A673 (cell line): ENCODE results near the gene GRM1. TPM values are rescaled to one million over a fixed set of nuclear protein-coding genes. Genes with fewer than 3 reads are reported as not detected.

Experiments
- BruUV-seq: library from RNA; stranded (reverse); fragments of 400-500 nt; replicated peaks from 2 replicates; lab custom pipeline; 2021; lab: Mats Ljungman, UMichigan
- CTCF ChIA-PET: fragments of 300-600 bp; sonication (Branson Sonifier 250); formaldehyde crosslinking; loops from one replicate; lab custom pipeline; 2022; ENCODE audit warnings: antibody characterized with exemption; lab: Charles Lee
- POLR2A ChIA-PET: fragments of 300-600 bp; sonication (Branson Sonifier 250); formaldehyde crosslinking; loops from one replicate; lab custom pipeline; 2022; ENCODE audit warnings: antibody characterized with exemption; ENCODE audit not compliant: low non-redundant PET; lab: Charles Lee
- DNase-seq: peaks from one replicate; pipeline ENCODE4 v3.0.0-alpha.2; 2015; ENCODE audit warnings: low spot score
- H3K27ac ChIP-seq: fragments of 200-600 bp; sonication (generic); 2 replicates; pipeline ENCODE4 v1.5.1; 2016; ENCODE audit warnings: mixed run types, low read depth, mild to moderate bottlenecking, mixed read lengths, antibody characterized with exemption, low read length; ENCODE audit not compliant: poor library complexity, severe bottlenecking
- H3K27me3 ChIP-seq: fragments of 200-600 bp; sonication (generic); replicated peaks from 2 replicates; pipeline ENCODE4 v1.6.1; 2017; ENCODE audit warnings: mixed run types, low read depth, mild to moderate bottlenecking, mixed read lengths, antibody characterized with exemption, low read length; ENCODE audit not compliant: insufficient read depth, poor library complexity
- H3K36me3 ChIP-seq: fragments of 200-600 bp; sonication (generic); 2 replicates; pipeline ENCODE4 v1.6.1; 2016; ENCODE audit warnings: mixed run types, mild to moderate bottlenecking, mixed read lengths, antibody characterized with exemption, low read length; ENCODE audit not compliant: insufficient read depth, poor library complexity, severe bottlenecking
- H3K4me1 ChIP-seq: fragments of 200-600 bp; sonication (generic); 2 replicates; pipeline ENCODE4 v1.6.1; 2017; ENCODE audit warnings: mixed run types, mild to moderate bottlenecking, mixed read lengths, antibody characterized with exemption, low read length; ENCODE audit not compliant: insufficient read depth, poor library complexity, severe bottlenecking
- H3K4me3 ChIP-seq: fragments of 200-600 bp; sonication (generic); 2 replicates; pipeline ENCODE4 v1.5.1; 2016; ENCODE audit warnings: low read depth, mixed run types, mild to moderate bottlenecking, mixed read lengths, low read length; ENCODE audit not compliant: poor library complexity, severe bottlenecking
- H3K9me3 ChIP-seq: fragments of 200-600 bp; sonication (generic); 2 replicates; pipeline ENCODE4 v1.6.1; 2016; ENCODE audit warnings: mixed run types, low read depth, mild to moderate bottlenecking, mixed read lengths, antibody characterized with exemption, low read length; ENCODE audit not compliant: poor library complexity, severe bottlenecking
- EZH2 ChIP-seq: fragments of 200-600 bp; sonication (generic); IDR thresholded peaks from 2 replicates; pipeline ENCODE4 v1.6.1; 2017; ENCODE audit warnings: borderline replicate concordance, low read depth, mild to moderate bottlenecking, mixed read lengths, antibody characterized with exemption, low read length; ENCODE audit not compliant: poor library complexity, severe bottlenecking
- intact Hi-C: fragments of 100-400 bp; cut with micrococcal nuclease; formaldehyde crosslinking; loops from one replicate; pipeline ENCODE4 v1.10.0; 2022; ENCODE audit not compliant: unreplicated experiment
- total RNA-seq: library from RNA; stranded (reverse); gene quantifications from 2 replicates; pipeline ENCODE4 v1.2.3, GENCODE V29; 2021
- TF ChIP-seq, protein P1 (sequence below): fragments of 300-800, 200-600 bp; sonication (generic); conservative IDR thresholded peaks from 2 replicates; pipeline ENCODE4 v1.5.1; 2017; ENCODE audit warnings: low read depth, mild to moderate bottlenecking, antibody characterized with exemption, low read length, moderate library complexity, mixed read lengths

GRM1 gene
- total RNA-seq, 1 experiment from 2014 or later, result 0.11 TPM

GRCh38 chr6:146224449-146224848, 195.6 kb downstream of the GRM1 start:
- Histone ChIP-seq H3K27ac (no peak overlapping the region), H3K9me3 (no peaks in the 10 kb centered on the region), H3K27me3 (no peaks in the 10 kb centered on the region), H3K4me1 (no peaks in the 10 kb centered on the region), H3K4me3 (no peak overlapping the region), H3K36me3 (no peaks in the 10 kb centered on the region)
- ChIA-PET CTCF (no interaction called here), POLR2A (no interaction called here)
- no peak for DNase-seq
- TF ChIP-seq, protein P1, sequence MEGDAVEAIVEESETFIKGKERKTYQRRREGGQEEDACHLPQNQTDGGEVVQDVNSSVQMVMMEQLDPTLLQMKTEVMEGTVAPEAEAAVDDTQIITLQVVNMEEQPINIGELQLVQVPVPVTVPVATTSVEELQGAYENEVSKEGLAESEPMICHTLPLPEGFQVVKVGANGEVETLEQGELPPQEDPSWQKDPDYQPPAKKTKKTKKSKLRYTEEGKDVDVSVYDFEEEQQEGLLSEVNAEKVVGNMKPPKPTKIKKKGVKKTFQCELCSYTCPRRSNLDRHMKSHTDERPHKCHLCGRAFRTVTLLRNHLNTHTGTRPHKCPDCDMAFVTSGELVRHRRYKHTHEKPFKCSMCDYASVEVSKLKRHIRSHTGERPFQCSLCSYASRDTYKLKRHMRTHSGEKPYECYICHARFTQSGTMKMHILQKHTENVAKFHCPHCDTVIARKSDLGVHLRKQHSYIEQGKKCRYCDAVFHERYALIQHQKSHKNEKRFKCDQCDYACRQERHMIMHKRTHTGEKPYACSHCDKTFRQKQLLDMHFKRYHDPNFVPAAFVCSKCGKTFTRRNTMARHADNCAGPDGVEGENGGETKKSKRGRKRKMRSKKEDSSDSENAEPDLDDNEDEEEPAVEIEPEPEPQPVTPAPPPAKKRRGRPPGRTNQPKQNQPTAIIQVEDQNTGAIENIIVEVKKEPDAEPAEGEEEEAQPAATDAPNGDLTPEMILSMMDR, result no peak
- no peak for TF ChIP-seq EZH2
- intact Hi-C loops, result no loop called here
- BruUV-seq, result no TSS peak

- no peak overlapping the region for H3K27ac ChIP-seq
- no peak overlapping the region for H3K4me3 ChIP-seq
- no peaks in the 10 kb centered on the region for H3K4me1 ChIP-seq
- POLR2A ChIA-PET, result no interaction called here
- no peaks in the 10 kb centered on the region for H3K27me3 ChIP-seq
- CTCF ChIA-PET, result no interaction called here
- BruUV-seq, result no TSS peak
- no peaks in the 10 kb centered on the region for H3K36me3 ChIP-seq
- intact Hi-C loops, result no loop called here
- DNase-seq, result no peak
- no peaks in the 10 kb centered on the region for H3K9me3 ChIP-seq
- TF ChIP-seq EZH2, result no peak
- TF ChIP-seq, protein P1, result no peak
Measured at GRCh38 chr6:146224988-146225387, 196.1 kb downstream of the GRM1 start.

DNA sequence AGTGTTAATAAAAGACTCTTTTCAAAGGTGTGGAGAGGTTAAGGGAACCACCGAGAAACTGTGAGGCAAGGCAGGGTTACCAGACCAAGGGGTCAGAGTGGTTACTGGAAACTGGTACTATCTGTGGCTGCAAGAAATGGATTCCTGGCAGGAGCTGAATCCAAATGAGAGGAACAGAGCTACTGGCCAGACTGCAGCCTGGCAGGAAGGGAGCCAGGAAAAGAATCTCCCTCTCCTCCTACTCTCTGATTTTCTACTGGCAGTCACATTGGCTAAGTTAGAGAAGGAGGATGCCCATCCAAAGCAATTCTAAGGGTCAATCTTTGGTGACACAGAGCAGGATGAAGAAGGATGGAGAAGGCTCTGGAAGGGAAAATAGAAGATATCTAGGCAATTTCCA, 211.5 kb downstream of the GRM1 start:
- POLR2A ChIA-PET, result no interaction called here
- intact Hi-C loops, result no loop called here
- CTCF ChIA-PET, result no interaction called here
- no peak overlapping the region for H3K4me3 ChIP-seq
- H3K9me3 ChIP-seq, result no peaks in the 10 kb centered on the region
- TF ChIP-seq EZH2, result no peak
- TF ChIP-seq, protein P1, result no peak
- H3K27ac ChIP-seq, result no peak overlapping the region
- BruUV-seq, result no TSS peak
- DNase-seq, result no peak
- no peaks in the 10 kb centered on the region for H3K4me1 ChIP-seq
- H3K36me3 ChIP-seq, result no peaks in the 10 kb centered on the region
- peaks cover 15% of the 10 kb centered on the region for H3K27me3 ChIP-seq
